Transverse colon (tissue), 4 donors: ENCODE results near the gene DYNLRB1. TPM values are rescaled to one million over a fixed set of nuclear protein-coding genes. Genes with fewer than 3 reads are reported as not detected.

ENCODE experiments used
- DNase-seq: peaks from one replicate; pipeline ENCODE4 v3.0.0-alpha.2; 2019
- H3K27ac ChIP-seq, 4 donors: fragments of 200-600 bp; sonication (generic); 2 replicates each; pipeline ENCODE4 v1.5.1; 2016 to 2018; ENCODE audit warnings: inconsistent platforms in 4 of 4
- H3K27me3 ChIP-seq: fragments of 200-600 bp; sonication (generic); 2 replicates; pipeline ENCODE4 v1.5.1; 2017; ENCODE audit warnings: inconsistent platforms
- H3K36me3 ChIP-seq, 4 donors: fragments of 200-600 bp; sonication (generic); 2 replicates each; pipeline ENCODE4 v1.5.1; 2017 to 2019; ENCODE audit warnings: inconsistent platforms in 4 of 4
- H3K4me1 ChIP-seq, 4 donors: fragments of 200-600 bp; sonication (generic); 2 replicates each; pipeline ENCODE4 v1.5.1; 2017 to 2020; ENCODE audit warnings: inconsistent platforms in 4 of 4
- H3K4me3 ChIP-seq, 4 donors: fragments of 200-600 bp; sonication (generic); 1 replicate in 1 of 4; 2 replicates in 3 of 4; pipeline versions ENCODE4 v1.5.1 to v1.6.1; 2017 to 2019; ENCODE audit warnings: inconsistent platforms in 4 of 4
- H3K9me3 ChIP-seq, 2 donors: fragments of 200-600 bp; sonication (generic); 2 replicates each; pipeline ENCODE4 v1.5.1; 2017 to 2019; ENCODE audit warnings: inconsistent platforms in 2 of 2
- EP300 ChIP-seq: sonication (generic); formaldehyde crosslinking; IDR thresholded peaks from one replicate; pipeline ENCODE4 v1.6.1; 2017; ENCODE audit warnings: antibody characterized with exemption, low read depth
- POLR2A ChIP-seq: fragments of 450-650 bp; IDR thresholded peaks from one replicate; pipeline ENCODE4 v1.6.1; 2016; ENCODE audit warnings: antibody characterized with exemption, mild to moderate bottlenecking, moderate library complexity
- POLR2AphosphoS5 ChIP-seq, 3 donors: sonication (generic); formaldehyde crosslinking; IDR thresholded peaks; one replicate each; pipeline ENCODE4 v1.6.1; 2016; ENCODE audit warnings: antibody characterized with exemption in 3 of 3
- WGBS, 2 donors: methylation state at CpG; one replicate each; pipeline ENCODE4 v1.1.5; 2018; ENCODE audit warnings: low coverage in 1 of 2; 5-methylcytosine and 5-hydroxymethylcytosine counted together
- in situ Hi-C, 4 donors: fragments of 200-750 bp; cut with MboI; loops; one replicate each; pipeline versions ENCODE4 v1.15.0 to v1.15.1; 2017; ENCODE audit warnings: low sequenced_read_pairs in 3 of 4, low pct_ligation_motif_present in 1 of 4, low pct_unique_long_range_greater_than_20kb in 1 of 4
- intact Hi-C: fragments of 100-400 bp; cut with DNase I; formaldehyde crosslinking; loops from one replicate; pipeline ENCODE4 v1.15.1; 2023; ENCODE audit warnings: low total_unique reads
- total RNA-seq, 4 donors: library from RNA; depleted of rRNA; stranded (reverse); fragments of >200 nt; gene quantifications; one replicate each; pipeline ENCODE4 v1.1.0, GENCODE V29; 2016
- TF ChIP-seq, protein P1 (sequence below), 5 experiments: fragments of 200-600 bp in 3 of 5; fragments of 450-650 bp in 2 of 5; sonication (generic) in 3 of 5; IDR thresholded peaks; 1 replicate in 2 of 5; 2 replicates in 3 of 5; pipeline ENCODE4 v1.5.1; 2016 to 2017; ENCODE audit warnings: antibody characterized with exemption in 5 of 5, inconsistent platforms in 3 of 5, mild to moderate bottlenecking in 2 of 5, moderate library complexity in 1 of 5

DYNLRB1 gene
- total RNA-seq, 4 donors from 2014 or later = 80.8 to 178 (median 120) TPM

DNA sequence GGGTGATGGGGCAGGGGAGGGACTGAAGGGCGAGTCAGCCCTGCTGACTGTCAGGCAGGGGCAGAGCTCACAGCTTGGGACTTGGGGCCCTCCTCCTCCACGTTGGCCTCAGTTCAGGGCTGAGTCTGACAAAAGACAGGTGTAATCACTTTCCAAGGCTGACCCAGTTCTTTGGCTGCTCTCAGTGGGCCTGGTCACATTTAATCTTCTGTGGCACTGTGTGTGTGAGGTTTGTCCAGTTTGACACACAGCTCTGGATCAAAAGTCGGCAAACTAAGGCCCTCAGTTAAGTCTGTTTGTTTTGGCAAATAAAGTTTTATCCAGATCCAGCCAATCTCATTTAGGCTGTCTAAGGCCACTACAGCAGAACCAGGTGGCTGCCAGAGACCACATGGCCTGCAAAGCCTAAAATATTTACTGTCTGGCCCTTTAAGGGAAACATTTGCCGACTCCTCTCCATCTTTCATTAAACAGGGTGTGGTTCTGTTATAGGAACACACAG, 37.2 kb downstream of the DYNLRB1 start:
- Histone ChIP-seq H3K27ac (peak overlapping the region; percentile 2 to 32 (median 18)), H3K36me3 (no peaks in the 10 kb centered on the region), H3K4me3 (no peak overlapping the region), H3K27me3 (no peaks in the 10 kb centered on the region), H3K9me3 (no peaks in the 10 kb centered on the region), H3K4me1 (peaks cover 4 to 20% (median 13%) of the 10 kb centered on the region in 4 donors)
- no peak for DNase-seq
- in situ Hi-C loops = loop anchor here in 2 of 4 donors (25.0 kb wide), 1 partner anchor 159 kb away; the partner anchor contains the start of gene TP53INP2 (in 2 of the 2)
- intact Hi-C loops = no loop called here
- WGBS, 2 donors = 0 to 27% methylated on average over 1 to 4 of the region's 4 CpGs
- no peak for TF ChIP-seq EP300
- no peak for TF ChIP-seq POLR2A
- TF ChIP-seq POLR2AphosphoS5 (IDR thresholded peaks at IDR 0.05) = no peak
- TF ChIP-seq, protein P1, sequence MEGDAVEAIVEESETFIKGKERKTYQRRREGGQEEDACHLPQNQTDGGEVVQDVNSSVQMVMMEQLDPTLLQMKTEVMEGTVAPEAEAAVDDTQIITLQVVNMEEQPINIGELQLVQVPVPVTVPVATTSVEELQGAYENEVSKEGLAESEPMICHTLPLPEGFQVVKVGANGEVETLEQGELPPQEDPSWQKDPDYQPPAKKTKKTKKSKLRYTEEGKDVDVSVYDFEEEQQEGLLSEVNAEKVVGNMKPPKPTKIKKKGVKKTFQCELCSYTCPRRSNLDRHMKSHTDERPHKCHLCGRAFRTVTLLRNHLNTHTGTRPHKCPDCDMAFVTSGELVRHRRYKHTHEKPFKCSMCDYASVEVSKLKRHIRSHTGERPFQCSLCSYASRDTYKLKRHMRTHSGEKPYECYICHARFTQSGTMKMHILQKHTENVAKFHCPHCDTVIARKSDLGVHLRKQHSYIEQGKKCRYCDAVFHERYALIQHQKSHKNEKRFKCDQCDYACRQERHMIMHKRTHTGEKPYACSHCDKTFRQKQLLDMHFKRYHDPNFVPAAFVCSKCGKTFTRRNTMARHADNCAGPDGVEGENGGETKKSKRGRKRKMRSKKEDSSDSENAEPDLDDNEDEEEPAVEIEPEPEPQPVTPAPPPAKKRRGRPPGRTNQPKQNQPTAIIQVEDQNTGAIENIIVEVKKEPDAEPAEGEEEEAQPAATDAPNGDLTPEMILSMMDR (IDR thresholded peaks at IDR 0.05) = no peak

DNA sequence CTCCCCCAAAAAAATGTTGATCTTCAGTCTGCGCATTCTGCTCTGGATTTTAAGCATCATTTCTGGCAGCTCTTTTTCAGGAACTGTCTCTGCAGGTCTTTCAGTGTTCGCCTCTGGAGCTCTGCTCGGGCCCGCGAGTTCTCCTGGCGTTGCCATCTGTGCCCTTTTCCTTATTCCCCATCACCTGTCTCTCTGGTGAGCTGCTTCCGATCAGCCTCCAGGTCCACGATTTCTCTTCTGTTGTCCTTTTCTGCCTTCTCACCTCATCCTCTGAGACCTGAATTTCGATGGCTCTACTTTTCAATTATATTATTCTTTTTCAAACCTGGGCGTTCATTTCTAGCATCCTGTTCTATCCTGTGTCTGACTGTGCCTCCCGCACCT, 41.7 kb downstream of the DYNLRB1 start:
- intact Hi-C loops (no loop called here), in situ Hi-C loops (loop anchor here in 2 of 4 donors (25.0 kb wide), 1 partner anchor 154 kb away; the partner anchor contains the start of gene TP53INP2 (in 2 of the 2))
- Histone ChIP-seq H3K4me3 (peak overlapping the region; percentile 44 to 78 (median 60)), H3K9me3 (no peaks in the 10 kb centered on the region), H3K27me3 (no peaks in the 10 kb centered on the region), H3K27ac (peak overlapping the region; percentile 84 to 93 (median 90)), H3K4me1 (peaks cover 4 to 20% (median 16%) of the 10 kb centered on the region in 4 donors), H3K36me3 (no peaks in the 10 kb centered on the region)
- DNase-seq = no peak
- WGBS, 2 donors = 20 to 32% methylated on average over 3 to 11 of the region's 11 CpGs
- TF ChIP-seq, protein P1 (IDR thresholded peaks at IDR 0.05) = no peak
- no peak for TF ChIP-seq EP300
- no peak for TF ChIP-seq POLR2AphosphoS5 (IDR thresholded peaks at IDR 0.05)
- TF ChIP-seq POLR2A = no peak

DNA sequence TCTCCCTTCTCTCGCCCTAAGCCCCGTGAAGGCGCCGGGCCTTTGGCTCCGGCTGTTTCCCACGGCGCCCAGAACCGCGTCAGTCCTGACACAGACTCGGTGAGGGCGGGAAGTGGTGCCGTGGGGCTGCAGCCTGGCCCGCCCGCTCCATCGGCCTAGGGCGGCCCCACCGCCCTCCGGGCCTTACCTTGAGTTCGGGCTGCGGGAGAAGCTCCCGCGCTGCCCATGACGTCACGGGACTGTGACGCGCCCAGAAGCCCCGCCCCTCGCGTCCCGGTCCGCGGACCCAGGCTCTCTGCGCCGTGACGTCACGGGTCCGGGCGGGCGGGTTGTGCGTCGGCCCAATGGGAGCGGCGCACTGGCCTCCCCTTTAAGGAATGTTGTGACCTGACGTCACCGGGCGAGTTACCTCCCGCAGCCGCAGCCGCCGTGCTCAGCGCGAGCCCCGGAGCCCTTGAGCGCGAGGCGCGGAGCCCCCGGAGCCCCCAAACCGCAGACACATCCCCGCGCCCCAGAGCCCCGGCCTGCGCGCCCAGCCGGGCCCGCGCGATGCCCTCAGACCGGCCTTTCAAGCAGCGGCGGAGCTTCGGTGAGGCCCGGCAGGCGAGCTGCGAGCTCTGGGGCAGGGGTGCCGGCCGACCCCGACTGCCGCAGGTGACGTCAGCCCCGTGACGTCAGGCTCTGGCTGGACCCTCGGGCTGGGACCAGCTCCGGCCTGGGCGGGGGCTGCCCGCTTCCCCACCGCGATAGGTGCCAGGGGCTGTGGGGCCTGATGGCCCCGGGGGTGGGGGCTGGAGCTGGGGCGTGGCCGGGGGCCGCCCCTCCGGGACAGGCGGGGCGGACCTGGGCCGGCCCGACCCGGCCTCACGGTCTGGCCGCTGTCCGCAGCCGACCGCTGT, 42.3 kb downstream of the DYNLRB1 start, which contains the start of gene MAP1LC3A:
MAP1LC3A (plus strand) TSS at position 399 of the 899 bp plus-strand sequence; CDS start at position 550, 151 bp downstream.
- Histone ChIP-seq H3K4me3 (peak within 1 kb of the TSS; percentile 44 to 78 (median 60)), H3K27ac (peak within 1 kb of the TSS; percentile 84 to 93 (median 90)), H3K4me1 (peaks cover 4 to 15% (median 14%) of the 10 kb centered on the region in 4 donors), H3K36me3 (no peaks in the 10 kb centered on the region), H3K9me3 (no peaks in the 10 kb centered on the region), H3K27me3 (no peaks in the 10 kb centered on the region)
- TF ChIP-seq, protein P1 (IDR thresholded peaks at IDR 0.05) = no peak
- no peak for TF ChIP-seq EP300
- peak; percentile 52 for TF ChIP-seq POLR2A
- peak; percentile 44 to 75 (median 71) for TF ChIP-seq POLR2AphosphoS5 (IDR thresholded peaks at IDR 0.05)
- DNase-seq = peak; percentile 96
- intact Hi-C loops (no loop called here), in situ Hi-C loops (loop anchor here in 2 of 4 donors (25.0 kb wide), 1 partner anchor 154 kb away; the partner anchor contains the start of gene TP53INP2 (in 2 of the 2))
- 0 to 2% methylated on average over 2 to 60 of the region's 103 CpGs for WGBS, 2 donors
